Stimulated activated naive CD8-positive, alpha-beta T cell treated with anti-CD3 and anti-CD28 coated beads, Interleukin-15, amount 100 ng/mL, for 72 hours (primary cell): ENCODE measurements around the gene VSIG10L.

Source experiments
- ATAC-seq: fragments of 150-1000 bp; cut with Tn5 transposase; 2 replicates; pipeline ENCODE4 v1.10.0; 2021; ENCODE audit warnings: mild to moderate bottlenecking, moderate library complexity
- DNase-seq, 2 donors: peaks; one replicate each; pipeline ENCODE4 v3.0.0; 2021 to 2022
- H3K27ac Mint-ChIP-seq, 2 donors: one replicate each; pipeline ENCODE4 v1.8.0; 2022; ENCODE audit warnings: mild to moderate bottlenecking in 2 of 2, mixed read lengths in 2 of 2, moderate library complexity in 2 of 2
- H3K27me3 Mint-ChIP-seq: one replicate; pipeline ENCODE4 v1.8.0; 2022; ENCODE audit warnings: mixed read lengths
- H3K4me1 Mint-ChIP-seq: one replicate; pipeline ENCODE4 v1.8.0; 2022; ENCODE audit warnings: mild to moderate bottlenecking, mixed read lengths
- H3K4me3 Mint-ChIP-seq, 2 donors: one replicate each; pipeline ENCODE4 v1.8.0; 2022; ENCODE audit warnings: mild to moderate bottlenecking in 2 of 2, mixed read lengths in 2 of 2, moderate library complexity in 1 of 2
- H3K9me3 Mint-ChIP-seq, 2 donors: one replicate each; pipeline ENCODE4 v1.8.0; 2022; ENCODE audit warnings: mixed read lengths in 2 of 2

Gene VSIG10L

GRCh38 chr19:51368366-51369282, 26.7 kb upstream of the VSIG10L start, which contains the start of gene CLDND2:
TSS of gene CLDND2 (minus strand) at chr19:51369003. CDS start at chr19:51368577, 426 bp downstream.
- Mint-ChIP-seq H3K27ac (peak within 1 kb of the TSS; percentile 83 to 96), H3K27me3 (no peaks in the 10 kb centered on the region), H3K4me1 (peaks cover 68% of the 10 kb centered on the region), H3K4me3 (peak within 1 kb of the TSS; percentile 97 to 100), H3K9me3 (no peaks in the 10 kb centered on the region)
- DNase-seq (peak in 1 of 2 donors; percentile 41), ATAC-seq (no peak)

- ATAC-seq (peak; percentile 85), DNase-seq (peak; percentile 99)
- peaks cover 68% of the 10 kb centered on the region for H3K4me1 Mint-ChIP-seq
- H3K9me3 Mint-ChIP-seq: no peaks in the 10 kb centered on the region
- H3K4me3 Mint-ChIP-seq: peak overlapping the region; percentile 97 to 100
- no peaks in the 10 kb centered on the region for H3K27me3 Mint-ChIP-seq
- peak overlapping the region; percentile 96 to 97 for H3K27ac Mint-ChIP-seq
These were observed 25.8 kb upstream of the VSIG10L start for GRCh38 chr19:51367565-51368365.

DNA sequence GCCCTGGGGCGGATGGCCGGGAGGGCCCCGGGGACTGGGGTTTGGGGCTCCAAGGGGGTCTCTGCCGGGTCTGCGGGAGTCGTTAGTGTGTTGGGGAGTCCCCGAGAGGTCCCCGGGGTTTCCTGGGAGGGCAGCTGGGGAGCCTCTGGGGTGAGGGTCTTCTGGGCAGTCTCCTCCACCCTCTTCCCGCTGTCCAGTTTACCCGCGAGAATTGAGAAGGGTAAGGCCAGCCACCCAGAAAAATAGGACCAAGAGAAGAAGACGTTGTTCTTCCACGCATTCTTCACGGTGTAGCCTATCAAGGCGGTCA, 25.3 kb upstream of the VSIG10L start:
- no peaks in the 10 kb centered on the region for H3K9me3 Mint-ChIP-seq
- peak; percentile 8 for ATAC-seq
- no peak for DNase-seq
- peak overlapping the region; percentile 97 to 100 for H3K4me3 Mint-ChIP-seq
- H3K4me1 Mint-ChIP-seq: peaks cover 68% of the 10 kb centered on the region
- no peaks in the 10 kb centered on the region for H3K27me3 Mint-ChIP-seq
- H3K27ac Mint-ChIP-seq: peak overlapping the region; percentile 97 to 98

GRCh38 chr19:51366389-51367254, 24.7 kb upstream of the VSIG10L start:
- peak; percentile 66 for ATAC-seq
- H3K27ac Mint-ChIP-seq: peak overlapping the region; percentile 97 to 98
- H3K4me3 Mint-ChIP-seq: peak overlapping the region; percentile 97 to 100
- no peaks in the 10 kb centered on the region for H3K9me3 Mint-ChIP-seq
- peak; percentile 87 to 95 for DNase-seq
- H3K4me1 Mint-ChIP-seq: peaks cover 67% of the 10 kb centered on the region
- no peaks in the 10 kb centered on the region for H3K27me3 Mint-ChIP-seq

DNA sequence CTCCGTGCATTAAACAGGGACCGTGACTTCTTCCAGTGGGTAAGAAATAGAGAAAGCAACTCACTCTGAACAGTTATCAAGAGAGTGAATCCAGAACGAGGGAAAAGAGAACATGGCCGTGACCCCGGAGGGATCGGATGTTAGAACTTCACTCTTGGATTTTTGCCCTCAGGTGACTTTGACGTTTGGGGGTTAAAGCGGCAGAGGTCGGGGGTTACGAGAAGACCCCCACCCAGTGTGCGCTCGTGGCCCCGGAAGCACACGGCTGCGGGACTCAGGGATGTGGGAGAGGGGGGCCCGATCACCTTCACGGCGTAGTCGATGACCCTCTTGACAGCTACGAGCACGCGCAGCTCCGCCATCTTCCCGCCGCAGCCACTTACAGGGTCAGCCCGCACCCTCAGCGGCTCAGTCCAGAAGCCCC, 24.0 kb upstream of the VSIG10L start, which contains the start of gene ETFB:
Gene ETFB, minus strand, starts transcription at position 424 of the 424 bp plus-strand sequence. Its CDS starts 62 bp downstream, at position 362.
- H3K9me3 Mint-ChIP-seq: no peaks in the 10 kb centered on the region
- H3K4me3 Mint-ChIP-seq: peak within 1 kb of the TSS; percentile 97 to 100
- DNase-seq (no peak), ATAC-seq (no peak)
- peaks cover 65% of the 10 kb centered on the region for H3K4me1 Mint-ChIP-seq
- H3K27me3 Mint-ChIP-seq: no peaks in the 10 kb centered on the region
- H3K27ac Mint-ChIP-seq: peak within 1 kb of the TSS; percentile 97 to 98

DNA sequence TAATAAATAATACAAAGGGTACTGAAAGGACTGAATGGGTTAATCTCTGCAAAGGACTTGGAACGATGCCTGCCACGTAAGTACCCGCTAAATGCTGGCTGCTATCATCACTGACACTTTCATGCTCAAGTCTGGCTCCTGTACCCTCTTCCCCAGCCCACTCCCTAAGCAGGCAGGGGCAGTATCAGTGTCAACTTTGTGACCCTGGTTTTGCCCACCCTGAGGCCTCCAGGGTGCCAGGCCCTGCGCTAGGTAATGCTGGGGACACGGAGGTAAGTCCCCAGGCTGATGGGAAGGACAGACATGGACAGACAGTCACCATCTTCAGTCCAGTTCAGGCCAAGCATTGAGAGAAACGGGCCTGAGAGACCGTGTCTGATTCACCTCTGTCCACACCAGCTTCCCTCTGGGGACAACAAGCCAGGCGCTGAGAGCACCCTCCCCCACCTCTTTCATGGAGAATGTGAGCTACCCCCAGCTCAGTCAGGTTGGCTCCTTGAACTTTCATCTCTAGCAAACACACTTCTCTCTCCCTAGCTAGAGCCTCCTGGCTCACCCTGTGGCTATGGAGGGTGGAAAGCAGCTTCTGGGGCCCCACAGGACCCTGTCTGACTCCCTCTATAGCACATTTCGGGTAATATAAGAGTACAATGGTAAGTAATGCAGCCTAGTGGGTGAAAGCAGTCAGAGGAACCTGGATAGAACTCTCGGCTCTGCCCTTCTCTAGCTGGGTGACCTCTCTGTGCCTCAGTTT, 23.4 kb upstream of the VSIG10L start:
- H3K27me3 Mint-ChIP-seq: no peaks in the 10 kb centered on the region
- ATAC-seq (no peak), DNase-seq (peak in 1 of 2 donors; percentile 30)
- no peaks in the 10 kb centered on the region for H3K9me3 Mint-ChIP-seq
- peak overlapping the region; percentile 97 to 98 for H3K27ac Mint-ChIP-seq
- H3K4me1 Mint-ChIP-seq: peaks cover 65% of the 10 kb centered on the region
- peak overlapping the region; percentile 97 to 100 for H3K4me3 Mint-ChIP-seq

- peaks cover 68% of the 10 kb centered on the region for H3K4me1 Mint-ChIP-seq
- no peaks in the 10 kb centered on the region for H3K9me3 Mint-ChIP-seq
- ATAC-seq (no peak), DNase-seq (no peak)
- peak overlapping the region; percentile 68 to 100 for H3K4me3 Mint-ChIP-seq
- H3K27me3 Mint-ChIP-seq: no peaks in the 10 kb centered on the region
- H3K27ac Mint-ChIP-seq: peak overlapping the region; percentile 33 to 61
These were observed 22.5 kb upstream of the VSIG10L start for GRCh38 chr19:51364200-51365106.

DNA sequence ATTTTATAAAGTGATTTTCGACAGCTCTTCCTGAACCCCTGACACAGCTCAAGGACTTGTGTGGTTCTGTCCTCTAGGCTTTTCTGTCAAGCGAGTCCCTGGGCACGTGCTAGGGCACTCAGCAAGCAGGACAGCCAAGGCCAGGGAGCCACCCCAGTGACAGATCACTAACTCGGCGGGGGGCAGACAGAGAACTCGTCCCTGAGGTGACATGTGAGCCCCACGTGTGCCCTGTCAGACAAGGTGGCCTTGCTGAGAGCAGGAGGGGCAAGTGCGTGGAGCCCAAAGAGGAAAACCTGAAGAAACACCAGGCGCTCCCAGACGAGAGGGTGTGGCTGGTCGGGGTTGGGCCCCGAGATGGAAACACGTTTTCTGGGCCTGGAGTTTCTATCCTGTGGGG, 19.3 kb upstream of the VSIG10L start:
- Mint-ChIP-seq H3K4me1 (peaks cover 72% of the 10 kb centered on the region), H3K4me3 (no peak overlapping the region)
- no peak for ATAC-seq

GRCh38 chr19:51359294-51359693, 17.4 kb upstream of the VSIG10L start:
- Mint-ChIP-seq H3K27ac (peak overlapping the region in 1 of 2 donors; percentile 8), H3K9me3 (no peaks in the 10 kb centered on the region), H3K27me3 (no peaks in the 10 kb centered on the region), H3K4me3 (no peak overlapping the region), H3K4me1 (peaks cover 73% of the 10 kb centered on the region)
- ATAC-seq (no peak), DNase-seq (no peak)

More for the DNA sequence above, 19.3 kb upstream of the VSIG10L start:
- Mint-ChIP-seq H3K9me3 (no peaks in the 10 kb centered on the region), H3K27ac (peak overlapping the region in 1 of 2 donors; percentile 63), H3K27me3 (no peaks in the 10 kb centered on the region)
- no peak for DNase-seq

DNA sequence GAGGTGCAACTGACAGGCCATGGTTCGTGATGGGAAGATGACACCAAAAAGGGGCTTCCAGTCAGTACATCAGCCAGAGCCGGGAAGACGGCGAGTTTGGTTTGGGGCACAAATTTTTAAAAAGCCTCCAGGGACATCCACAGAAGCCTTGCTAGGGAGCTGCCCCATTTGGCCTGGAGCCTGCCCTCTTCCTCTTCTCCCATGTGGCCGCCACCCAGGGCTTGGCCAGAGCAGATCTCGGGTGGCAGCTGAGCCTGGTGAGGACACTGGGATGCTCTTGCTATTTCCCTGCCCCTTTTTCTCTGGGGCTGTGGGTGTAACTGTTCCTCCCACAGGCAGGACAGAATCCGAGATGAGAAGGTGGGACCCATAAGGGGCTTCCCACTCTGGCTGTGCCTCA, 16.0 kb upstream of the VSIG10L start:
- DNase-seq (no peak), ATAC-seq (no peak)
- H3K4me1 Mint-ChIP-seq: peaks cover 64% of the 10 kb centered on the region
- no peaks in the 10 kb centered on the region for H3K9me3 Mint-ChIP-seq
- H3K4me3 Mint-ChIP-seq: no peak overlapping the region
- peak overlapping the region in 1 of 2 donors; percentile 66 for H3K27ac Mint-ChIP-seq
- no peaks in the 10 kb centered on the region for H3K27me3 Mint-ChIP-seq

- Mint-ChIP-seq H3K4me3 (peak overlapping the region in 1 of 2 donors; percentile 17), H3K27me3 (no peaks in the 10 kb centered on the region), H3K27ac (no peak overlapping the region), H3K9me3 (no peaks in the 10 kb centered on the region), H3K4me1 (peaks cover 50% of the 10 kb centered on the region)
- ATAC-seq: no peak
- DNase-seq: no peak
These were observed 14.3 kb upstream of the VSIG10L start for GRCh38 chr19:51356159-51356801.

- ATAC-seq (peak; percentile 74), DNase-seq (no peak)
- Mint-ChIP-seq H3K4me3 (peak overlapping the region; percentile 40 to 56), H3K27me3 (no peaks in the 10 kb centered on the region), H3K4me1 (peaks cover 35% of the 10 kb centered on the region), H3K27ac (peak overlapping the region; percentile 15 to 63), H3K9me3 (no peaks in the 10 kb centered on the region)
These were observed 12.8 kb upstream of the VSIG10L start for GRCh38 chr19:51354742-51355148.

GRCh38 chr19:51354103-51354741, 12.3 kb upstream of the VSIG10L start:
- Mint-ChIP-seq H3K27me3 (no peaks in the 10 kb centered on the region), H3K4me1 (peaks cover 30% of the 10 kb centered on the region), H3K9me3 (no peaks in the 10 kb centered on the region), H3K4me3 (peak overlapping the region; percentile 40 to 56), H3K27ac (peak overlapping the region in 1 of 2 donors; percentile 5)
- DNase-seq (no peak), ATAC-seq (no peak)
